Progenitor cell of endocrine pancreas (in vitro differentiated cells): Measurements from ENCODE around the gene NOL3. TPM values are rescaled to one million over a fixed set of nuclear protein-coding genes. Genes with fewer than 3 reads are reported as not detected.

Source experiments
- DNase-seq: peaks from one replicate; pipeline ENCODE4 v3.0.0; 2021; ENCODE audit warnings: low spot score; ENCODE audit not compliant: unreplicated experiment
- H3K27ac Mint-ChIP-seq: 2 replicates; pipeline ENCODE4 v1.8.0; 2021; ENCODE audit warnings: mild to moderate bottlenecking, moderate library complexity, mixed read lengths
- H3K27me3 Mint-ChIP-seq: 2 replicates; pipeline ENCODE4 v1.8.0; 2021; ENCODE audit warnings: mixed read lengths
- H3K36me3 Mint-ChIP-seq: 2 replicates; pipeline ENCODE4 v1.8.0; 2022; ENCODE audit warnings: mixed read lengths; ENCODE audit not compliant: insufficient read depth
- H3K4me1 Mint-ChIP-seq: 2 replicates; pipeline ENCODE4 v1.8.0; 2021; ENCODE audit warnings: low read depth, mixed read lengths
- H3K4me3 Mint-ChIP-seq: 2 replicates; pipeline ENCODE4 v1.8.0; 2021; ENCODE audit warnings: low read depth, mild to moderate bottlenecking, moderate library complexity, mixed read lengths
- H3K9me3 Mint-ChIP-seq: 2 replicates; pipeline ENCODE4 v1.8.0; 2021; ENCODE audit warnings: low read depth, mixed read lengths
- total RNA-seq: library from RNA; stranded (reverse); gene quantifications from 2 replicates; pipeline ENCODE4 v1.2.1, GENCODE V29; 2021
- TF ChIP-seq, protein P1 (sequence below): fragments of 200-600 bp; sonication (generic); IDR thresholded peaks from one replicate; pipeline ENCODE4 v1.5.0; 2021; ENCODE audit warnings: antibody characterized with exemption, mild to moderate bottlenecking; ENCODE audit not compliant: unreplicated experiment

NOL3 gene
- total RNA-seq, 1 donor from 2014 or later: 9.4 TPM

DNA sequence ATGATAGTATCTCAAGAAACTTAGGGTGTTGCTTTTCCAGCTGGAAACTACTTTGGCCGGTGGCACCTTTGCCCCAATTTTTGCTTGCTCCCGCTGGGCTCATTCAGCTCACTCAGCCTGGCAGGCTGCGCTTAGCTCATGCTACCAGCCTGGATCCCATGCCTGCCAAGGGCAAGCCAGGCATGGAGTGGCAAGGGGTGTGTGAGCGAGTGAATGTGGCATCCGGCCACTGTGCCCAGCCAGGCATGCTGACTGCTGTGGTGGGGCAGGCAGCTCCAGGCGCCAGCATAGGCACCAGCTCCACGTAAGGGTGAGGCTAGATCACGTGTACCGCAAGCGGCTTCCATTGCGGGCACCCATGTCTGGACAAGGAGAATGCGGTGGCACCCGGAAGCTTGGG, 28.9 kb upstream of the NOL3 start:
- no peaks in the 10 kb centered on the region for H3K27me3 Mint-ChIP-seq
- TF ChIP-seq, protein P1, sequence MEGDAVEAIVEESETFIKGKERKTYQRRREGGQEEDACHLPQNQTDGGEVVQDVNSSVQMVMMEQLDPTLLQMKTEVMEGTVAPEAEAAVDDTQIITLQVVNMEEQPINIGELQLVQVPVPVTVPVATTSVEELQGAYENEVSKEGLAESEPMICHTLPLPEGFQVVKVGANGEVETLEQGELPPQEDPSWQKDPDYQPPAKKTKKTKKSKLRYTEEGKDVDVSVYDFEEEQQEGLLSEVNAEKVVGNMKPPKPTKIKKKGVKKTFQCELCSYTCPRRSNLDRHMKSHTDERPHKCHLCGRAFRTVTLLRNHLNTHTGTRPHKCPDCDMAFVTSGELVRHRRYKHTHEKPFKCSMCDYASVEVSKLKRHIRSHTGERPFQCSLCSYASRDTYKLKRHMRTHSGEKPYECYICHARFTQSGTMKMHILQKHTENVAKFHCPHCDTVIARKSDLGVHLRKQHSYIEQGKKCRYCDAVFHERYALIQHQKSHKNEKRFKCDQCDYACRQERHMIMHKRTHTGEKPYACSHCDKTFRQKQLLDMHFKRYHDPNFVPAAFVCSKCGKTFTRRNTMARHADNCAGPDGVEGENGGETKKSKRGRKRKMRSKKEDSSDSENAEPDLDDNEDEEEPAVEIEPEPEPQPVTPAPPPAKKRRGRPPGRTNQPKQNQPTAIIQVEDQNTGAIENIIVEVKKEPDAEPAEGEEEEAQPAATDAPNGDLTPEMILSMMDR: no peak
- H3K4me1 Mint-ChIP-seq: no peaks in the 10 kb centered on the region
- DNase-seq: no peak
- H3K27ac Mint-ChIP-seq: no peak overlapping the region
- H3K9me3 Mint-ChIP-seq: no peaks in the 10 kb centered on the region
- peaks cover 12% of the 10 kb centered on the region for H3K36me3 Mint-ChIP-seq
- H3K4me3 Mint-ChIP-seq: no peak overlapping the region

DNA sequence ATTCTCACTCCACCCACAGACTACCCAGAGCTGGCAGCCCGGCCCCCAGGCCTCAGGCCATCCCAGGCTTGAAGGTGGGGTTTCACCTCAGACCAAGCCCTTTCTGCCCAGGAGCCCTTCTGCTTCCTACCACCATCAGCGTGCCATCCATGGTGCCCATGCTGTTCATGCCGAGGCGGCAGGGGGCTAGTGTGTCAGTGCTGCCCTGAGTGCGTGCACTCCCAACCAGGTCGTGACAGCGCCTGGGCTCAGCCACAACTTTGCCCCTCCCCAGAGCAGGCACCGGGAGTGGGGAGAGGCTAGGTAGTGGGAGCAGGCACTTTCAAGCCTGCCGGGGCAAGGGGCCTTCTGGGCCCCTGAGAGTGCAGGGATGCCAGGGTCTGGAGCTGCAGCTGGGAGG, 28.0 kb upstream of the NOL3 start:
- DNase-seq: no peak
- TF ChIP-seq, protein P1: no peak
- no peaks in the 10 kb centered on the region for H3K27me3 Mint-ChIP-seq
- no peak overlapping the region for H3K27ac Mint-ChIP-seq
- no peak overlapping the region for H3K4me3 Mint-ChIP-seq
- no peaks in the 10 kb centered on the region for H3K4me1 Mint-ChIP-seq
- peaks cover 12% of the 10 kb centered on the region for H3K36me3 Mint-ChIP-seq
- no peaks in the 10 kb centered on the region for H3K9me3 Mint-ChIP-seq

DNA sequence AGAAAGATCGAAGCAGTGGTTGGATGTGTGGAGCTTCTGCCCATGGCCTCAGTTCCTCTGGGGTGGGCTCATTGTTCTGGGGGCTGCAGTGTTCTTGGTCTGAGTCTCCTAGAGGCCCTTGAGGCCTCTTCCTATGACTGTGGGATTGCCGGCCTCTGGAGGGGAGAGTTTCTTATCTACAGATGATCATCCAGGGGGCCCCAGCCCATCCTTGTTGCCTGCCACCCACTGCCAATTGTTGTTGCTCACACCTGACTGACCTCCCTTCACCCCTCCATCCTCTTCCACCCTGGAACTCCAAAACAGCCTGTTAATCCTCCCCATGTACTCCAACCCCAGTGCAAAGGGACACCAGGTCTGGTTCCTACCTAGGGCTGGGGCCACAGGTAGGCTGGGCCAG, 25.4 kb upstream of the NOL3 start:
- Mint-ChIP-seq H3K4me3 (no peak overlapping the region), H3K27ac (no peak overlapping the region), H3K9me3 (no peaks in the 10 kb centered on the region), H3K36me3 (peaks cover 22% of the 10 kb centered on the region), H3K27me3 (peaks cover 6% of the 10 kb centered on the region), H3K4me1 (no peaks in the 10 kb centered on the region)
- TF ChIP-seq, protein P1: no peak
- DNase-seq: no peak

- Mint-ChIP-seq H3K9me3 (no peaks in the 10 kb centered on the region), H3K4me1 (no peaks in the 10 kb centered on the region), H3K27me3 (peaks cover 6% of the 10 kb centered on the region), H3K4me3 (no peak overlapping the region), H3K36me3 (peaks cover 17% of the 10 kb centered on the region), H3K27ac (no peak overlapping the region)
- DNase-seq: no peak
- TF ChIP-seq, protein P1: no peak
Observed at GRCh38 chr16:67145746-67146145, 24.6 kb upstream of the NOL3 start.

DNA sequence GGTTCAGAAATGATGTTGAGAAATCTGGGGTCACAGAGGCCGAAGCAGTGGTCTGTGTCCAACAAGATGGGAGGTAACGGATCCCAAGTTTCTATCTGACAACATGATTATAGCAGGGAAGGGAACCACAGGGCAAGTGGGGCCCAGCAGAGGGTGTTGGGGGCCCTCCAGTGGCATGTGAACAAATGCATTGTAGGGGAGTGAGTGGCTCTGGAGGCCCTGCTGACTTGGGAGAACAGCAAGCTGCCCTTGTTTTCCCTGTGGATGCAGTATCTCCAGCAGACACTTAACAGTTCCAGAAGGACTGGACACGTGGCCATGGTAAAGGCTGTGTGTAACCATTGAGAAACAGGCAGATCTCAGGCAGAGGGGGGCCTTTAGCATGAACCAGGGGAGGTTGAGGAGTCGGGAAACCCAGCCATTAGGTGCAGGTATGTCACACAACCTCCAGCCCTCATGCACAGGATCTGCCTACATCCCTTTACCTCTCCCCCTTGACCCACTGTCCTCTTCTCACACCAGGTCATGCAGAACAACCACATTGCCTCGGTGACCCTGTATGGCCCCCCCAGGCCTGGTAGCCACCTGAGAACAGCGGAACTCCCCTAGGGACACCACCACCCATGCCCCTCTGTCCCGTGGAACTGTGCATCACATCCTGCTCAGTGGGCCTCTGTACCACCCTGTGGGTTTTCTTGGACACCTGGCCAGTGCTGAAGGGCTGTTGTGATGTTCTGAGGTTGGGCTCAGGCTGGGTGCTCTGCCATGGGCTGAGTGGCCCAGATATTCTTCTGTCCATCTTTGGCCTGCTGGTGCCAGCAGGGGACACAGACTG, 23.6 kb upstream of the NOL3 start:
- no peak overlapping the region for H3K27ac Mint-ChIP-seq
- no peak overlapping the region for H3K4me3 Mint-ChIP-seq
- peaks cover 13% of the 10 kb centered on the region for H3K27me3 Mint-ChIP-seq
- H3K4me1 Mint-ChIP-seq: peaks cover 2% of the 10 kb centered on the region
- DNase-seq: no peak
- TF ChIP-seq, protein P1: no peak
- H3K9me3 Mint-ChIP-seq: no peaks in the 10 kb centered on the region
- H3K36me3 Mint-ChIP-seq: peaks cover 15% of the 10 kb centered on the region
